GM12878 (cell line): ENCODE results near the gene KCNJ14.

Source experiments
- CHD2 ChIP-seq: IDR thresholded peaks from 2 replicates; pipeline ENCODE4 v1.6.1; 2011; ENCODE audit warnings: low read depth, low read length, improper control_type of control experiment, borderline replicate concordance
- EP300 ChIP-seq, 2 experiments: fragments of 150-350 bp in 1 of 2; IDR thresholded peaks; 2 replicates each; pipeline ENCODE4 v1.6.1; 2011 to 2012; ENCODE audit warnings: low read depth in 2 of 2, low read length in 2 of 2, borderline replicate concordance in 1 of 2, improper control_type of control experiment in 1 of 2, inconsistent platforms in 1 of 2; ENCODE audit not compliant: control insufficient read depth in 1 of 2
- ESRRA ChIP-seq: IDR thresholded peaks from 2 replicates; pipeline ENCODE4 v1.6.1; 2012; ENCODE audit warnings: mild to moderate bottlenecking, low read length, improper control_type of control experiment
- HDAC2 ChIP-seq: fragments of 200-600 bp; sonication (generic); IDR thresholded peaks from 2 replicates; pipeline ENCODE4 v1.6.1; 2017
- KAT2A ChIP-seq: conservative IDR thresholded peaks from 2 replicates; pipeline ENCODE4 v1.6.1; 2011; ENCODE audit warnings: low read depth, low read length; ENCODE audit not compliant: control insufficient read depth
- NR2C2 ChIP-seq: IDR thresholded peaks from 2 replicates; pipeline ENCODE4 v1.6.1; 2011; ENCODE audit warnings: borderline replicate concordance, low read depth; ENCODE audit not compliant: control insufficient read depth, insufficient read length
- NRF1 ChIP-seq: conservative IDR thresholded peaks from 2 replicates; pipeline ENCODE4 v1.6.1; 2011; ENCODE audit warnings: mild to moderate bottlenecking, low read depth, low read length, improper control_type of control experiment
- POLR2AphosphoS5 ChIP-seq: IDR thresholded peaks from 2 replicates; pipeline ENCODE4 v1.6.1; 2011; ENCODE audit warnings: mild to moderate bottlenecking, low read length, inconsistent platforms
- SMC3 ChIP-seq: IDR thresholded peaks from 2 replicates; pipeline ENCODE4 v1.6.1; 2011; ENCODE audit warnings: low read length, improper control_type of control experiment, borderline replicate concordance
- ZZZ3 ChIP-seq: IDR thresholded peaks from 2 replicates; pipeline ENCODE4 v1.6.1; 2011; ENCODE audit warnings: low read depth; ENCODE audit not compliant: control insufficient read depth, insufficient read length

GRCh38 chr19:48476176-48476575 is 20.8 kb downstream of the KCNJ14 start:
- TF ChIP-seq SMC3: no peak
- TF ChIP-seq HDAC2: no peak
- no peak for TF ChIP-seq ZZZ3
- no peak for TF ChIP-seq NR2C2
- no peak for TF ChIP-seq POLR2AphosphoS5
- no peak for TF ChIP-seq NRF1
- no peak for TF ChIP-seq EP300 (IDR thresholded peaks at IDR 0.05; ENCODE audit: borderline replicate concordance in 1 of 2, control insufficient read depth in 1 of 2, low read depth in 2 of 2, low read length in 2 of 2)
- TF ChIP-seq CHD2: no peak
- no peak for TF ChIP-seq ESRRA
- TF ChIP-seq KAT2A: no peak
